GM21825 (cell line): Measurements from ENCODE around the gene GLB1L3.
"Not testable (repeated sequence)": the region's sequence is repeated elsewhere in the genome, so short reads cannot be mapped to it uniquely, and the experiment has no call there.

Source experiments
- ATAC-seq: cut with Tn5 transposase; IDR thresholded peaks from one replicate; pipeline ENCODE4 v1.9.1; 2021; ENCODE audit warnings: mild to moderate bottlenecking, moderate library complexity; ENCODE audit not compliant: unreplicated experiment

The GLB1L3 gene

GRCh38 chr11:134273317-134273712 is 2.9 kb upstream of the GLB1L3 start:
- ATAC-seq: no peak

GRCh38 chr11:134275188-134275533 is 1.0 kb upstream of the GLB1L3 start:
- no peak for ATAC-seq

GRCh38 chr11:134276396-134277182 is 410 bp downstream of the GLB1L3 start:
- no peak for ATAC-seq

GRCh38 chr11:134277183-134278001 is 1.2 kb downstream of the GLB1L3 start:
- ATAC-seq: no peak

GRCh38 chr11:134278356-134278755 is 2.2 kb downstream of the GLB1L3 start:
- no peak for ATAC-seq

- not testable (repeated sequence) for ATAC-seq
These were observed 5.5 kb downstream of the GLB1L3 start for GRCh38 chr11:134281635-134282034.

DNA sequence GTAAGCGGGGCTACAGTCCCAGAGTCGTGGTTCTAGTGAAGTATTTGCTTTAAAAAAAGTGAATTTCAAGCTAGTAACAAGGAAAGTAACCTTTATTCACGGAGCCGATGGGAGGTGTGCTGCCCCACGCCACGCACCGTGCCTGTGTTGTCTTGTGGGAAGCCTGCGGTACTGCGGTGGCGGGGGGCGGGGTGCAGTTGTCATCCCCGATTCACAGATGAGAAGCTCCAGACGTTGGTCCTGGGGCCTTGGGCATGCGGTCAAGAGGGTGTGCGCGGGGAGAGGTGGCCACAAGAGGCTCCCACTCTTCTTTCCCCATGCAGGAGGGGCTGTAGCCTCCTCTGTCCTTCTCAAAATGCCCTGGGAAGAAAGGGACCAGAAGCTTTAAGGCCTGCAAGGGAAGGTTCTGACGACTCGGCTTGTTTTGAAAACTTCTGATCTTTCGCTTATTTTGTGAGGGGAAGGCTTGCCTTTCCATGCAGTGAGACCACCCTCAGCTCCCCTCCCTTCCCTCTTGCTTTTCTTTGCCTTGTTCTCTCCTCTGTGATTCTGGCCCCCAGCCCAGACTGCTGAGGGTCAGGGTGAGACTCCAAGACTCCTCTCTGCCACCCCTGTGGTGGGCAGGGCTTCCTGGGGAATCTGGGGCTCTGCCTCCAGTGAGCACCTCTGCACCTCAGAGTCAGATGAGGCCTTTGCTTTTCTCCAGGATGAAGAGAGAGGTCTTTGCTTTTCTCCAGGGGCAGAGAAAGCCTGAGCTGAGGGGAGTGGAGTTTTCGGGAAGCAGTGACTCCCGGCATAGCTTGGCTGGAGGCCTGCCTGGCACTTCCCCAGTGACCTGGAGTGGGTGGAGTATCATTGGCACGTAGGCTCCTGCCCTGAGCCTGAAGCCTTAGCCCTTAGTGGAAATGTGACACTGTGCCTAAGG is 6.2 kb downstream of the GLB1L3 start:
- ATAC-seq: no peak

DNA sequence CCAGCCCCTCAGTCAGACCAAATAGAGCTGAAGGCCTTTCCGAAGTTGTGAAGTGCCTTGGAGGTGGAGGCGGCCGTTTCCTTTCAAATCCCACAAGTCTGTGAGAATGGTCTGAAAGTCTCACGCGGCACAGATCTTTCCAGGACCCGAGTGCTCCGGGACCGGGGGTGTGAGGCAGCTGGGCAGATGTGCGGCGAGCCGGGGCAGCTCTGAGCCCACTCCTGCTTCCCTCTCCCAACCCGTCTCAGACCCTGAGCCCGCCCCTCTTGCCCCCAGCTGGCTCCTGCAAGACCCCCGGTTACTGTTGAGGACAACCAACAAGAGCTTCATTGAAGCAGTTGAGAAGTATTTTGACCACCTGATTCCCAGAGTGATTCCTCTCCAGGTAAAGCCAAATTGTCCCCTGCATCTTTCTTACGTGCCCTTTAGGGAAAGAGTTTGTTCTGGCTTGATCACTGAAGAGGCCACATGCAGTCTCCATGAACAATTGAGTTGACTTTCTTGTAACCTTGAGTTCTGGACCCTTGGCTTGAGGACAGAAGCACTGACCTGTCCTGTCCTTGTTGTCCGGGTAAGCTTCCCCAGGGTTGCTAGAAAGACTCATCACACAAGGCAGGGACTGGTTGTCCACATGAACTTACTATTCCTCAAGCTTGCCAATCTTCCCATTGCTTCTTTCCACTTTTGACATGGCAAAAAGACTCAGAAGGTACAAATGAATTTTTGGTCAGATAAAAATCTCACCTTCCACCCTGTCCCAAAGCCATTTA is 7.5 kb downstream of the GLB1L3 start:
- ATAC-seq: no peak

DNA sequence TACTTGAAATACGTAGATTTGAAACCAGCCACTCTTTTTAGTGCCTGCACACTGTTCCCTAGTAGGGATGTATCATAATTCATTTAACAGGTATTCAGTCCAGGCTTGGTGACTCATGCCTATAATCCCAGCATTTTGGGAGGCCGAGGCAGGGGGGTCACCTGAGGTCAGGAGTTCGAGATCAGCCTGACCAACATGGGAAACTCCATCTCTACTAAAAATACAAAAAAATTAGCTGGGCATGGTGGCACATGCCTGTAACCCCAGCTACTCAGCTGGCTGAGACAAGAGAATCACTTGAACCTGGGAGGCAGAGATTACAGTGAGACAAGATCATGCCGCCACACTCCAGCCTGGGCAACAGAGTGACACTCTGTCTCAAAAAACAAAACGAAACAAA is 8.2 kb downstream of the GLB1L3 start:
- not testable (repeated sequence) for ATAC-seq

GRCh38 chr11:134287561-134287960 is 11.4 kb downstream of the GLB1L3 start:
- ATAC-seq: no peak

- ATAC-seq: no peak
These were observed 12.3 kb downstream of the GLB1L3 start for GRCh38 chr11:134288486-134288885.

DNA sequence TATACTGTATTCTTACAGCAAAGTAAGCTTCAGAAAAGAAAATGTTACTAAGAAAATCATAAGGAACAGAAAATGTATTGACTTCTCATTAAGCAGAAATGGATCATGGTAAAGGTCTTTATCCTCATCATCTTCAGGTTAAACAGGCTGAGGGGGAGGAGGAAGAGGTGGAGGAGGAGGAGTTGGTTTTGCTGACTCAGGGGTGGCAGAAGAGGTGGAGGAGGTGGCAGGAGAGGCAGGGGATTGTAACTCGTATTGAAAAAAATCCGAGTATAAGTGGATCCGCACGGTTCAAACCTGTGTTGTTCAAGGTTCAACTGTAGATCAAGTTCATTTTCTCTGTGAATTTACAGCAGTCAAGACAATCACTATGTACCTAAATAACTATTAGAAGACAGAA is 13.0 kb downstream of the GLB1L3 start:
- ATAC-seq: no peak

- ATAC-seq: no peak
These were observed 13.6 kb downstream of the GLB1L3 start for GRCh38 chr11:134289789-134290188.

- no peak for ATAC-seq
These were observed 14.5 kb downstream of the GLB1L3 start for GRCh38 chr11:134290646-134291045.

DNA sequence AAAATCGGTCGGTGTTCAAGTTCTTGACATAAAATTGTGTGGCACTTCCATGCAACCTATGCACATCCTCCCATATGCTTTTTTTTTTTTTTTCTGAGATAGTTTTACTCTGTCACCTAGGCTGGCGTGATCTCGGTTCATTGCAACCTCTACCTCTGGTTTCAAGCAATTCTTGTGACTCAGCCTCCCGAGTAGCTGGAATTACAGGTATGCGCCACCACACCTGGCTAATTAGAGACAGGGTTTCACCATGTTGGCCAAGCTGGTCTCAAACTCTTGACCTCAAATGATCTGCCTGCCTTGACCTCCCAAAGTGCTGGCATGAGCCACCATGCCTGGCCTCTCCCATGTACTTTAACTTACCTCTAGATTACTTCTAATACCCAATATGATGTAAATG is 15.0 kb downstream of the GLB1L3 start:
- ATAC-seq: no peak

DNA sequence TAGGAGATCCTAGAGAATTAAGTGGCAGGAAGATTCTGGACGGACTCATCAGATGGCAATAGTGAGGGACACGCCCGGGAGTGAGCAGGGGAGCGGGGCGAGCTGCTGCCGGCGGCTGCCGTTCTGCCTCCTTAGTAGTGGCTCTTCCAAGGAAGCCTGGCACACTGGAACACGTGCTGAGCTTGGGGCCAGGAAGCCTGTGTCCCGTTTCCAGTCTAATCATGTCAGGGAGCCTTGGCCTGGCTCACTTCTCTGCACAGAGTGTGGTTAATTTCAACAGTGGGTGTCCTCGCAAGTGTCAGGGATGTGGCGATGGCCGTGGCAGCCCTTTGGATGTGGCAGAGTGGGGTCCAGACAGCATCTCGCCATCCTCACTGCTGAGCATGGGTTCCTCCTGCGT is 16.5 kb downstream of the GLB1L3 start:
- ATAC-seq: no peak

DNA sequence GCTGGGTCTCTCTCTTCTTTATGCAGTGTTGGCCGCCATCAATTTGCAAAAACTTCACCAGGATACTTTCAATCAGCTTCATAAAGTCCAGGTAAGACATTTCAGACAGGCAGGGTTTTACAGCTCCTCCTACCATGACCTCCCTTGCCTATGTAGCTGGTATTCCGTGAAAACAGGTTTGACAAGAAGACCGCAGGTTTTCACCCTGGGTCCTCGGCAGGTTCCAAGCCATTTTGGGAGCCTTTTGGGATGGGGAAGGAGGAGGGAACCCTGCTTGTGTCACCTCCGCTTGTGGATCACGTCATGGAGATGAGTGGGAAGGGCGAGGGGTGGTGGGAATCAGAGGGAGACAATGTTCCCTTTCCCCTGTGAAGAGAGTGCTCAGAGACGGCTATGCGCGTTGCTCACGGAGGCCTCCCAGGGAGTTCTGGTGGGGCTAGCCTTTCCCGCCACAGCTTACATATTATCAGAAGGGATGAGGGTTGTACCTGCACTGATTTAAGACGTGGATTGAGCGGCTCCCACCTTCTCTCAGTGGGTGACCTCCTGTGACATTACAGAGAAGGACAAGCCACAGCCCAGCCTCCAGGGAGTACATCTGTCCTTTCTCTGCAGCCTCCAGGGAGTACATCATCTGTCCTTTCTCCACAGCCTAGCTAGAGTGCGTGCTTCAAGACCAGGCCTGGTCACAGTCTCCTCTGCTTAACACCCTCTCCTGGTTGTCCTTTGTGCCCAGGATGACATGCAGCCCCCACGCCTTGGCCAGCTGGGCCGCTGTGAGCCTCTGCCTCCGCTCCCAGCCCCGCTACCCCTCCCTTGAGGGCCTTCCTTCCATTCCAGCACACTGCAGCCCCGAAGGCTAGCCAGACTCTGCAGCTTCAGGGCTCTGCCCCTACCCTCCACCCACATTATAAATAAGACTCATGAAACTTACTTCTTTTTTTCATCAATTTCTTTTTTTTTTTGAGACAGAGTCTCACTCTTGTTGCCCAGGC is 17.2 kb downstream of the GLB1L3 start:
- ATAC-seq: no peak

DNA sequence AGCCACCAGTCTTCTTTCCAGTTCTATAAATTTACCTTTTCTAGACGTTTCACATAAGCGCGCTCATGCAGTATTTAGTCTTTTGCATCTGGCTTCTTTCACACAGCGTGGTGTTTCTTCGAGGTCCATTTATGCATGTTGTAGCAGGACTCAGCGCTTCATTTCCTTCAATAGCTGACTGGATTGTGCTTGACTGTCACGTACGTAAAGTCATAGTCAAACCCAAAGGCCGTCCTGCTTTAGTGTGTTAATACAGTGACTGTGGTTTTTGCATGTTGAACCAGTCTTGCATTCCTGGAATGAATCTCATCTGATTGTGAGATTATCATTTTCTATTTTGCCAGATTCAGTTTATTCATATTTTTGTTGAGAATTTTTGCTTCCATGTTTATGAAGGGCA is 18.5 kb downstream of the GLB1L3 start:
- ATAC-seq: no peak

- ATAC-seq: no peak
These were observed 36.0 kb downstream of the GLB1L3 start for GRCh38 chr11:134312223-134312622.
